Measurements from ENCODE around the gene OSBPL6.
A peak's percentile ranks its signal among the peaks of the same experiment; 100 is the strongest.
"Not testable (repeated sequence)": the region's sequence is repeated elsewhere in the genome, so short reads cannot be mapped to it uniquely, and the experiment has no call there.

The OSBPL6 gene

GRCh38 chr2:178309541-178309940 lies 115.2 kb downstream of the OSBPL6 start:
- no peak for DNase-seq

- no peak for DNase-seq
Observed at GRCh38 chr2:178315078-178315477, 120.8 kb downstream of the OSBPL6 start.

GRCh38 chr2:178315488-178315948 lies 121.2 kb downstream of the OSBPL6 start:
- no peak for DNase-seq

GRCh38 chr2:178317811-178318210 lies 123.5 kb downstream of the OSBPL6 start:
- peak; percentile 16 for DNase-seq

DNA sequence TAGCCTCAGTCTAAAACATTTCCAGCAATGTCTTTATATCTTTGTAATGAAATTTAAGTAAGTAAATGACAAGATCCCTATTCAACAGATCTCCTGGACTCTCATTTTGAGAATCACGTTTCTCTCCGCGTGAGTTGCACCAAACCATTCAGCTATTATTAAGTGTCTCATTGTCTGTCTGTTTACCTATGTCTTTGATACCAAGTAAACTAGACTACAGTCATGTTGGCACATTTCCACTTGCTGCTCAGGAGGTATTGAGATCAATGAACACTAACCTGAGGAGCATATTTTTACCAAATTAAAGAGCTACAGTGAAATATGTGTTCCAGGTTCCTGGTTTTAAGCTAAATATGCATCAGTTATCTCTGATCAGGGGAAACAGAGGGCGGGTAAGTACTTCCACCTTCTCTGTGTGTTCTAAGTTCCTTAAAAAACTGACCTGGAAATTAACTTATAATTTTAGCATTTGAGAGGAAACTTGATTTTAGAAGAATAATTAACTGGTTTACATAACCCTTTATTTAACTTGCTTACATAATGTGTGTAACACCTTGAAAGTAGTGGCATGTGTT lies 125.8 kb downstream of the OSBPL6 start:
- peak; percentile 77 for DNase-seq

DNA sequence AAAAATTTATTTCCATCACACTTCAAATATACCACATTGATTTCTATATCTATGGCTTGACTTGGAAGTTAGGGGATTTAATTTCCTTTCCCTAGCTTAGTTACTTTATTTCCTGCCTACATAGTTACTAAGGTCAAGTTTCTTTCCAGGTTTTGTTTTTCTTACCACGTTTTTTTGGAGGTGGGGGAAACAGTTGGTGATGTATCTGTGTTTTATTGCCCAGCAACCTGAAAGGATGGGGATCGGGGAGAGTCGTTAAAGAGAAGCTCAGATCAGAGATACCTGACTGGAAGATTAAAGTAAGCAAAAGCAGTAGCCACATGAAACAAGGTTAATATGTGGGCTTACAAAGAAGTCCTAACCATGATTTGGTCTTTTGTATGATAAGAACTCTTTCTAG lies 127.8 kb downstream of the OSBPL6 start:
- no peak for DNase-seq

DNA sequence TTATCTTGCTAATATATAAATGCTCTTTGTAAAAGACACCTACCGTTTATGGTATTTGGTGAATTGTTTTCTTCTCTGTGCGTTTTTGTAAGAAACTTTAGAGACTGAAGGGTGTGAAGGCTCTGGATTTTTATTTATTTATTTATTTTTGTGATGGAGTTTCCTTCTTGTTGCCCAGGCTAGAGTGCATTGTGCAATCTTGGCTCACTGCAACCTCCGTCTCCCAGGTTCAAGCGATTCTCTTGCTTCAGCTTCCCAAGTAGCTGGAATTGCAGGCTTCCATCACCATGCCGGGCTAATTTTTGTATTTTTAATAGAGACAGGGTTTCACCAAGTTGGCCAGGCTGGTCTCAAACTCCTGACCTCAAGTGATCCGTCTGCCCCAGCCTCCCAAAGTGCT lies 129.0 kb downstream of the OSBPL6 start:
- not testable (repeated sequence) for DNase-seq

DNA sequence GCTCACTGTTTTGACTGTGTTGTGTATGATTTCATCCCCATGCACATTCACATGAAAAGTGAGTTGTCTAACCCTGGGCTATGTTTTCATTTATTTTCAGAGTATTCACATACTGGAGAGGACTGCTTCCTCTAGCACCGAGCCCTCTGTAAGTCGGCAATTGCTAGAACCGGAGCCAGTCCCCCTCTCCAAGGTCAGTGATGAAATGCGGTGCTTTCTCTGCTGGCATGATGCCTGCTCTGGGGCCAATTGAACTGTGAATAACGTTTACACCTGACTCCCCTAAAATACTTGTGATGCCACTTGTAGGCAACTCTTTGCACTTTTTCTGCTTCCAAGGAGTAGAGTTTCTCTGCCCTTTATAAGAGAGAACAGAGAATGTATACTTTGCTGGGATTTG lies 129.8 kb downstream of the OSBPL6 start:
- no peak for DNase-seq

DNA sequence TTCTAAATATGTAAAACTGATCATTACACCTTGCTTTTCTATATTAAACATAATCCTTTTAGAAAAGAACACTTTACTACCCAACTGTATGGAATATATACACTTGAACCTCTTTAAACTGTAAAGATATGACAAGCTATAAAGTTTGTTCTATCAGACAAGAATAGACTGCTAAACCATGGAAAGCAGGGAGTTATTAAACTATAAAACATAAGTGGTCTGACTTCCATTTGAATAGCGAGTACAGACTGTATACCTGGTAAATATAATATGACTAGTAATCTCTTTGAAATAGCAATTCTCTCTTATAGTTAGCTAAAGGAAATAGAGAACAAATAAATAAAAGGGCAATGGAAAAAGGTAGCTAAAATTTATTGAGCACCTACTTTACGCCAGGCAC lies 131.0 kb downstream of the OSBPL6 start:
- no peak for DNase-seq

GRCh38 chr2:178327516-178327915 lies 133.2 kb downstream of the OSBPL6 start:
- no peak for DNase-seq

DNA sequence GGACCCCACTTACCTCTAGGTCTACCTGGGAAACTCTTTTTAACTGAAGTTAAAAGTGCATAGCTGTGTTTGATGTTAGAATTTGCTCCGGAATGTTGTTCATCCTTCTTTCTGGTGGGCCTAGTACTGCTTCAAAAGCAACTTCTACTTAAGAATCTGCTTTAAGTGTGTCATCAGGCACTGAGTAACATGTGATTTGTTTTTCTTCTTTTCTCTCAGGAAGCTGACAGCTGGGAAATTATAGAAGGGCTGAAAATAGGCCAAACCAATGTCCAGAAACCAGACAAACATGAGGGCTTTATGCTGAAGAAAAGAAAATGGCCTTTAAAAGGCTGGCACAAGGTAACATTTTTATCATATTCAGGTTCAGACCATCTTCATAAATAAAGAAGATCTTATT lies 133.7 kb downstream of the OSBPL6 start:
- no peak for DNase-seq

- DNase-seq = no peak
Observed at GRCh38 chr2:178330175-178331017, 136.1 kb downstream of the OSBPL6 start.

DNA sequence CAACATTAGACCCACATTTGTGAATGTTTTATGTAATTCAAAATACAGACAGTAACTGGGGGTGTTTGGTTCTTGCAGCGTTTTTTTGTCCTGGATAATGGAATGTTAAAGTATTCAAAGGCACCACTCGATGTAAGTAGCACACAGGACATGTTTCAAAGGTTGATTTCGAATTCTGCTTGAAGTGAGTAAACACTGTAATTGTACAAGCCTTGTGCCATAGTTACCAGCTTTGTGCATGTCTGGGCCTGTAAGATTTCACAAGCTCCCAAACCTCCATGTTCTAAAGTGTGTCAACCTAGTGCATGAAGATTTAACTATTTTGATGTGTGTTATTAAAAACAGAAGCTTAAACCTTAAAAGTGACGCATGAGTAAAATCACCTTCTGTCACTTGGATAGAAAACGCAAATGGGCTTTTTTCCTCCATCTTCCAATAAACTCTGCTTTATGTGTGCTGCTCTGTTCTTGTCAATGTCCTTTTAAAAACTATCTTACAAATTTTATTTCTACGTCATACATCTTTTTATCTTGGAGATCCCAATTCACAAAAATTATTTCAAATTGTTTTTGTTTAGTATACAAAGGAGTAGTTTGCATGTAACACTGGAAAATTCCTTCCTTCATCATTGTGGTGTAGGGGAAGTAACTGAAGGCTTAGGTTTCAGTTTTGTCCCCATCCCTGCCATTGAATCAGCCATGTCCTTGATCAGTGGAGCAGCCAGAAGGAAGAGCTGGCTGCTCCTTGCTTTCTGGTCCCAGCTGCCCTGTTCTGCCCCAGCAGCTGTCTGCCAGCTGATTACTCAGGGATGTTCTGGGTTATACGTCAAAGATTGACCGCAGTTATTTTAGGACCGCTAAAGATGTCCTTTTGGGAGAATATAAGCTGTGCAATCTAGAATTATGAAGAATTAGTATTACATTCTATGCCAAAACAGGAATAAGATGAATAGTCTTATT lies 137.4 kb downstream of the OSBPL6 start:
- DNase-seq = no peak

GRCh38 chr2:178333851-178334250 lies 139.5 kb downstream of the OSBPL6 start:
- DNase-seq = no peak

GRCh38 chr2:178335230-178335629 lies 140.9 kb downstream of the OSBPL6 start:
- no peak for DNase-seq

GRCh38 chr2:178344121-178344520 lies 149.8 kb downstream of the OSBPL6 start:
- DNase-seq = no peak

DNA sequence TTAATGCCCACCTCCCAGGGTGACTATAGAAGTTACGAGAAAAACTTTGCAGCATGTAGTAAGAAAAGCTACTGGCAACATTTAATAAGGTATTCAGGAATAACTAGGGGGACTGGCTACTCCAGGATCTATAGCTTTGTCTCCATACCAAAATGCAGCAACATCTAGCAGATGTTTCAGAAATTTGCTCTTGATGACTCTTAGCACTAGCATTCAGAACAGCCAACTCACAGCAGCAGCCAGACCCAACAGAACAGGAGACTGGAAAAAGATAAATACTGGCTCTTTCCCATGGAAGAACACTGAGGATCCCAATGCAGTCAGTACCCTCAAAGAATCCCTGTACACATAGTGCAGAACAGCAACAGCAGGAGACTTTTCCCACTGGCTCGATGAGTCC lies 151.6 kb downstream of the OSBPL6 start:
- DNase-seq = no peak

DNA sequence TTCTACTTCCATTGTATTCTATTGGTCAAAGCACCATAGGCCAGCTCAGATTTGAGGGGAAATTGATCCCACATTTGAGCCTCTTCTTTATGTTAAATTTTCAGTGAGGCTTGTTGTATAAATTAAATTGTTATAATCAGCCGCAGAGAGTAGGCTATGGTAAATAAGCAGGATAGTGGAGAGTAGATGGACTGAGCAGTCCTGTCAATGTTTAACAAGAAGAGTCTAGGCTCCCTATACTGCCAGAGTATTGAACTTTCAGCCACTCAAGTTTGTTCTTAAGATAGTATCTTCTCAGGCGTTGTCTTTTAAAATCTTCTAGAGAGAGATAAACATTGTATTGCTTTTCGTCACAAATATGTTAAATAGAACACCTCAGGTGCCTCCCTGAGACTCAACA lies 155.7 kb downstream of the OSBPL6 start:
- no peak for DNase-seq

GRCh38 chr2:178357704-178358103 lies 163.4 kb downstream of the OSBPL6 start:
- not testable (repeated sequence) for DNase-seq

- no peak for DNase-seq
Observed at GRCh38 chr2:178359192-178359912, 165.0 kb downstream of the OSBPL6 start.

DNA sequence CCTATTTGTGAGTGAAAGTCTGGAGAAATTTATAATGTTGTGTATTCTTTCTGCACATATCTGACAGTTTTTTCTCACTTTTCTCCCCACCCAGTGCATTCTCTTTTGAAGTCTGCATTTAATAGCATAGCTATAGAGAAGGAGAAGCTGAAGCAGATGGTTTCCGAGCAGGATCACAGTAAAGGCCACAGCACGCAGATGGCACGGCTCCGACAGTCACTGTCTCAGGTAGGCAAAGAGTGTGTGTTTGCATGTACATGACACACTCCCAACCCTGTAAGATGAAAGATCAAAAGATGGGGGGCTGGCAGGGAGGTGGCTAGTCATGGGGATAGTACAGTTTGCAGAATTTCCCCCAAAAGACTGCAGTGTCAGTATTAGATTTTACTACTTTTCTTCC lies 167.3 kb downstream of the OSBPL6 start:
- DNase-seq = no peak

GRCh38 chr2:178363252-178363651 lies 168.9 kb downstream of the OSBPL6 start:
- no peak for DNase-seq

DNA sequence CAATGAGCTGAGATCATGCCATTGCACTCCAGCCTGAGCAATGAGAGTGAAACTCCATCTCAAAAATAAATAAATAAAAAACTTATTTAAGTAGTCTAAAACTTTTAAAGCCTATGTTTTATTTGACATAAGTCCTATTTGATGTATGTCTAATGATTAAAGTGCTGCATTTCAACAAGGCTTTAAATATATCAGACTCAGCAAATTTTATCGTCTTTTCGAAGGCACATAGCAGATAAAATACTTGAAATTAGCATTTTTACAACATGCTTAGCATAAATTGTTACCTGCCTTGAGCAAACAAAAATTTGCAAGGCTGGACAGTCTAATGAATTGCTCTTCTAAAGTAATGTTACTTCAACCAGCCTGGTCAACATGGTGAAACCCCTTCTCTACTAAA lies 170.8 kb downstream of the OSBPL6 start:
- no peak for DNase-seq

Data from NCI-H748 treated with DMSO at 0.1 percent for 48 hours (cell line).